Panc1 (cell line): Measurements from ENCODE around the gene LYZL1. TPM values are rescaled to one million over a fixed set of nuclear protein-coding genes. Genes with fewer than 3 reads are reported as not detected.
"Not testable (repeated sequence)": the region's sequence is repeated elsewhere in the genome, so short reads cannot be mapped to it uniquely, and the experiment has no call there.

Experiments used
- ATAC-seq: fragments of 200-7000 bp; cut with Tn5 transposase; 2 replicates; pipeline ENCODE4 v1.9.1; 2020; ENCODE audit warnings: mild to moderate bottlenecking, moderate library complexity
- BruUV-seq: library from RNA; stranded (reverse); fragments of 400-500 nt; replicated peaks from 2 replicates; lab custom pipeline; 2021; lab: Mats Ljungman, UMichigan
- CTCF ChIA-PET: fragments of 300-600 bp; sonication (Branson Sonifier 250); formaldehyde crosslinking; loops from one replicate; lab custom pipeline; 2022; ENCODE audit warnings: antibody characterized with exemption; lab: Charles Lee
- POLR2A ChIA-PET: fragments of 300-600 bp; sonication (Branson Sonifier 250); formaldehyde crosslinking; loops from one replicate; lab custom pipeline; 2022; ENCODE audit warnings: antibody characterized with exemption; lab: Charles Lee
- DNase-seq: peaks from one replicate; pipeline ENCODE4 v3.0.0-alpha.2; 2010; ENCODE audit warnings: low read depth, low spot score
- H3K27ac ChIP-seq: 2 replicates; pipeline ENCODE4 v1.5.1; 2011; ENCODE audit warnings: mild to moderate bottlenecking, low read length, inconsistent platforms
- H3K27me3 ChIP-seq: fragments of 200-500 bp; sonication (Bioruptor generic); 2 replicates; pipeline ENCODE4 v1.6.0; 2014; ENCODE audit warnings: low read length, inconsistent platforms; ENCODE audit not compliant: control insufficient read depth, insufficient read depth
- H3K36me3 ChIP-seq: fragments of 200-500 bp; sonication (Bioruptor generic); 2 replicates; pipeline ENCODE4 v1.5.1; 2014; ENCODE audit warnings: inconsistent platforms, mild to moderate bottlenecking, low read length, moderate library complexity; ENCODE audit not compliant: control insufficient read depth, insufficient read depth
- H3K4me1 ChIP-seq: 2 replicates; pipeline ENCODE4 v1.5.1; 2011; ENCODE audit warnings: inconsistent platforms, mild to moderate bottlenecking, low read length, moderate library complexity; ENCODE audit not compliant: control insufficient read depth, insufficient read depth
- H3K4me3 ChIP-seq, 2 experiments: 2 replicates each; pipeline ENCODE4 v1.5.1; 2011 to 2012; ENCODE audit warnings: low read depth in 2 of 2, low read length in 2 of 2, mild to moderate bottlenecking in 2 of 2, inconsistent platforms in 1 of 2, moderate library complexity in 1 of 2
- H3K9me3 ChIP-seq: fragments of 200-500 bp; sonication (Bioruptor generic); 2 replicates; pipeline ENCODE4 v1.5.1; 2014; ENCODE audit warnings: low read depth, mild to moderate bottlenecking, inconsistent platforms, low read length, moderate library complexity; ENCODE audit not compliant: control insufficient read depth, insufficient read depth
- POLR2AphosphoS5 ChIP-seq: IDR thresholded peaks from 2 replicates; pipeline ENCODE4 v1.6.1; 2012; ENCODE audit warnings: mild to moderate bottlenecking, low read depth, low read length, moderate library complexity
- SIN3A ChIP-seq: IDR thresholded peaks from 2 replicates; pipeline ENCODE4 v1.6.1; 2012; ENCODE audit warnings: low read depth, mild to moderate bottlenecking, low read length, moderate library complexity, borderline replicate concordance; ENCODE audit not compliant: insufficient read depth
- TCF7L2 ChIP-seq: IDR thresholded peaks from 2 replicates; pipeline ENCODE4 v1.6.1; 2011; ENCODE audit warnings: mild to moderate bottlenecking, low read depth, low read length, inconsistent platforms
- in situ Hi-C: cut with HindIII; loops from 2 replicates; pipeline ENCODE4 v1.10.0; 2016; ENCODE audit warnings: low sequenced_read_pairs, low pct_unique_long_range_greater_than_20kb
- intact Hi-C: fragments of 100-400 bp; cut with micrococcal nuclease; formaldehyde crosslinking; loops from one replicate; pipeline ENCODE4 v1.10.0; 2022; ENCODE audit not compliant: unreplicated experiment
- total RNA-seq: library from RNA; stranded (reverse); gene quantifications from one replicate; pipeline ENCODE4 v1.2.1, GENCODE V29; 2021; ENCODE audit not compliant: unreplicated experiment
- TF ChIP-seq, protein P1 (sequence below): fragments of 450-650 bp; IDR thresholded peaks from 2 replicates; pipeline ENCODE4 v1.5.1; 2017; ENCODE audit warnings: mild to moderate bottlenecking
- TF ChIP-seq, protein P2 (sequence below), 2 experiments: IDR thresholded peaks; 2 replicates each; pipeline ENCODE4 v1.6.1; 2011 to 2012; ENCODE audit warnings: low read depth in 2 of 2, control low read depth in 1 of 2, low read length in 1 of 2, mild to moderate bottlenecking in 1 of 2, moderate library complexity in 1 of 2; ENCODE audit not compliant: insufficient read depth in 1 of 2

LYZL1 gene
- total RNA-seq, 1 experiment from 2014 or later = not detected

GRCh38 chr10:29358010-29358616 is 69.2 kb downstream of the LYZL1 start:
- no TSS peak for BruUV-seq
- no peak overlapping the region for H3K4me3 ChIP-seq
- ATAC-seq = no peak
- no peaks in the 10 kb centered on the region for H3K9me3 ChIP-seq
- no peak overlapping the region for H3K27ac ChIP-seq
- TF ChIP-seq SIN3A = no peak
- TF ChIP-seq, protein P1, sequence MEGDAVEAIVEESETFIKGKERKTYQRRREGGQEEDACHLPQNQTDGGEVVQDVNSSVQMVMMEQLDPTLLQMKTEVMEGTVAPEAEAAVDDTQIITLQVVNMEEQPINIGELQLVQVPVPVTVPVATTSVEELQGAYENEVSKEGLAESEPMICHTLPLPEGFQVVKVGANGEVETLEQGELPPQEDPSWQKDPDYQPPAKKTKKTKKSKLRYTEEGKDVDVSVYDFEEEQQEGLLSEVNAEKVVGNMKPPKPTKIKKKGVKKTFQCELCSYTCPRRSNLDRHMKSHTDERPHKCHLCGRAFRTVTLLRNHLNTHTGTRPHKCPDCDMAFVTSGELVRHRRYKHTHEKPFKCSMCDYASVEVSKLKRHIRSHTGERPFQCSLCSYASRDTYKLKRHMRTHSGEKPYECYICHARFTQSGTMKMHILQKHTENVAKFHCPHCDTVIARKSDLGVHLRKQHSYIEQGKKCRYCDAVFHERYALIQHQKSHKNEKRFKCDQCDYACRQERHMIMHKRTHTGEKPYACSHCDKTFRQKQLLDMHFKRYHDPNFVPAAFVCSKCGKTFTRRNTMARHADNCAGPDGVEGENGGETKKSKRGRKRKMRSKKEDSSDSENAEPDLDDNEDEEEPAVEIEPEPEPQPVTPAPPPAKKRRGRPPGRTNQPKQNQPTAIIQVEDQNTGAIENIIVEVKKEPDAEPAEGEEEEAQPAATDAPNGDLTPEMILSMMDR = no peak
- no peak for TF ChIP-seq TCF7L2
- TF ChIP-seq, protein P2, sequence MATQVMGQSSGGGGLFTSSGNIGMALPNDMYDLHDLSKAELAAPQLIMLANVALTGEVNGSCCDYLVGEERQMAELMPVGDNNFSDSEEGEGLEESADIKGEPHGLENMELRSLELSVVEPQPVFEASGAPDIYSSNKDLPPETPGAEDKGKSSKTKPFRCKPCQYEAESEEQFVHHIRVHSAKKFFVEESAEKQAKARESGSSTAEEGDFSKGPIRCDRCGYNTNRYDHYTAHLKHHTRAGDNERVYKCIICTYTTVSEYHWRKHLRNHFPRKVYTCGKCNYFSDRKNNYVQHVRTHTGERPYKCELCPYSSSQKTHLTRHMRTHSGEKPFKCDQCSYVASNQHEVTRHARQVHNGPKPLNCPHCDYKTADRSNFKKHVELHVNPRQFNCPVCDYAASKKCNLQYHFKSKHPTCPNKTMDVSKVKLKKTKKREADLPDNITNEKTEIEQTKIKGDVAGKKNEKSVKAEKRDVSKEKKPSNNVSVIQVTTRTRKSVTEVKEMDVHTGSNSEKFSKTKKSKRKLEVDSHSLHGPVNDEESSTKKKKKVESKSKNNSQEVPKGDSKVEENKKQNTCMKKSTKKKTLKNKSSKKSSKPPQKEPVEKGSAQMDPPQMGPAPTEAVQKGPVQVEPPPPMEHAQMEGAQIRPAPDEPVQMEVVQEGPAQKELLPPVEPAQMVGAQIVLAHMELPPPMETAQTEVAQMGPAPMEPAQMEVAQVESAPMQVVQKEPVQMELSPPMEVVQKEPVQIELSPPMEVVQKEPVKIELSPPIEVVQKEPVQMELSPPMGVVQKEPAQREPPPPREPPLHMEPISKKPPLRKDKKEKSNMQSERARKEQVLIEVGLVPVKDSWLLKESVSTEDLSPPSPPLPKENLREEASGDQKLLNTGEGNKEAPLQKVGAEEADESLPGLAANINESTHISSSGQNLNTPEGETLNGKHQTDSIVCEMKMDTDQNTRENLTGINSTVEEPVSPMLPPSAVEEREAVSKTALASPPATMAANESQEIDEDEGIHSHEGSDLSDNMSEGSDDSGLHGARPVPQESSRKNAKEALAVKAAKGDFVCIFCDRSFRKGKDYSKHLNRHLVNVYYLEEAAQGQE (IDR thresholded peaks at IDR 0.05; ENCODE audit: insufficient read depth in 1 of 2, low read depth in 2 of 2, low read length in 1 of 2) = no peak
- no peak for TF ChIP-seq POLR2AphosphoS5
- in situ Hi-C loops (no loop called here), intact Hi-C loops (no loop called here)
- DNase-seq = no peak
- H3K36me3 ChIP-seq = no peaks in the 10 kb centered on the region
- H3K27me3 ChIP-seq = no peaks in the 10 kb centered on the region
- CTCF ChIA-PET = no interaction called here
- no peaks in the 10 kb centered on the region for H3K4me1 ChIP-seq
- POLR2A ChIA-PET = no interaction called here

DNA sequence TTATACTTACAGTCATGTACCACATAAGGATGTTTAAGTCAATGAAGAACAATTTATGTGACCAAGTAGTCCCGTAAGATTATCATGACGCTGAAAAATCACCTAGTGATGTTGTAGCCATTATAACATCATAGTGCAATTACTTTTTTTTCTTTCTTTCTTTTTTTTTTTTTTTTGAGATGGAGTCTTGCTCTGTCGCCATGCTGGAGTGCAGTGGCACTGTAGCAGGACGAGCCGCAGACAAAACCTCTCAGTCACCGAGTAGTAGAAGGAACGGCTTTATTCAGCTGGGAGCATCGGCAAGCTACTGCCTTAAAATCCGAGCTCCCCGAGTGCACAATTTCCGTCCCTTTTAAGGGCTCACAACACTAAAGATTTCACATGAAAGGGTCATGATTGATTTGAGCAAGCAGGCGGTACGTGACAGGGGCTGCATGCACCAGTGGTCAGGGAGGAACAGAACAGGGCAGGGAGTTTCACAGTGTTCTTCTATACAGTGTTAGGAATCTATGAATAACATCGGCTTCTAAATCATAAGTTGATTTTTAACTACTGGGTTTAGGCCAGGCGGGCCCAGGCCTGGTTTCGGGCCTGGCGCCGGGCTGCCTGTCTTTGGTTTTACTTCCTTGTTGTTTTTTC is 71.5 kb downstream of the LYZL1 start:
- intact Hi-C loops, BruUV-seq, H3K36me3 ChIP-seq, H3K27me3 ChIP-seq, ATAC-seq, H3K4me1 ChIP-seq, H3K4me3 ChIP-seq, DNase-seq, in situ Hi-C loops, POLR2A ChIA-PET, H3K27ac ChIP-seq, H3K9me3 ChIP-seq: not testable (repeated sequence)
- CTCF ChIA-PET = interaction anchor here (0.7 kb wide), 1 partner anchor 374 kb away, joined by 3 read pairs; no protein-coding TSS in a partner anchor
